HG02623 (cell line): ENCODE data around the gene FITM1.
"Not testable (repeated sequence)": the region's sequence is repeated elsewhere in the genome, so short reads cannot be mapped to it uniquely, and the experiment has no call there.

Source experiments
- ATAC-seq: cut with Tn5 transposase; IDR thresholded peaks from one replicate; pipeline ENCODE4 v1.9.1; 2021; ENCODE audit warnings: moderate library complexity; ENCODE audit not compliant: unreplicated experiment

FITM1 gene

GRCh38 chr14:24096545-24097181 lies 33.8 kb upstream of the FITM1 start:
- no peak for ATAC-seq

- no peak for ATAC-seq
Measured at GRCh38 chr14:24098229-24098926, 32.1 kb upstream of the FITM1 start.

DNA sequence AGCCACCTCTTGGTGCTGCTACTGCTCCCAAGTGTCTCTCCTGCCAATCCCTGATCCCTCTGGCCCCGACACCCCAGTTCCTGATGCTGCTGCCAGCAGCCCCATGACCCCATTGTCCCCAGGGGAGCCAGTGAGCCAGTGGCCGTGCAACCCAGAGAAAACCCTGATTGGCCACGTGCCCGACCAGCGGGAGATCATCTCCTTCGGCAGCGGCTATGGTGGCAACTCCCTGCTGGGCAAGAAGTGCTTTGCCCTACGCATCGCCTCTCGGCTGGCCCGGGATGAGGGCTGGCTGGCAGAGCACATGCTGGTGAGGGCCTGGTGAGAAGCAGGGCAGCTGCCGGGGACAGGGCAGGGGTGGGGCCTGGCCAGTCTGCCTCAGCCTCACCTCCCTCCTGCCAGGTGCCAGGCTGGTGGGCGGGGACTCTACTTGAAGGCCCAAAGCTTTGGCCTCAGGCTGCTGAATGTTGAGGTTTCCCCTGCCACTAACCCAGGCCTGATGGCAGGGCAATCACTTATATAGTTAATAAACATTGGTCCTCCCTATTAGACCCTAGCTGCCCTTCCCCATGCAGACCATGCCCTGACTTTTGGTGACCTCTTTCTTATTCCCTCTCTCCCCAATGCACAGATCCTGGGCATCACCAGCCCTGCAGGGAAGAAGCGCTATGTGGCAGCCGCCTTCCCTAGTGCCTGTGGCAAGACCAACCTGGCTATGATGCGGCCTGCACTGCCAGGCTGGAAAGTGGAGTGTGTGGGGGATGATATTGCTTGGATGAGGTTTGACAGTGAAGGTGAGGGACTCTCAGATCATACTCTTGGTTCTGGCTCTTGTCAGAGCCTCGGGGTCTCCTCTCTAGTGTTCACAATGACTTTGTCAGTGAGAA lies 31.3 kb upstream of the FITM1 start:
- ATAC-seq = no peak

- no peak for ATAC-seq
Measured at GRCh38 chr14:24100197-24100981, 30.1 kb upstream of the FITM1 start.

DNA sequence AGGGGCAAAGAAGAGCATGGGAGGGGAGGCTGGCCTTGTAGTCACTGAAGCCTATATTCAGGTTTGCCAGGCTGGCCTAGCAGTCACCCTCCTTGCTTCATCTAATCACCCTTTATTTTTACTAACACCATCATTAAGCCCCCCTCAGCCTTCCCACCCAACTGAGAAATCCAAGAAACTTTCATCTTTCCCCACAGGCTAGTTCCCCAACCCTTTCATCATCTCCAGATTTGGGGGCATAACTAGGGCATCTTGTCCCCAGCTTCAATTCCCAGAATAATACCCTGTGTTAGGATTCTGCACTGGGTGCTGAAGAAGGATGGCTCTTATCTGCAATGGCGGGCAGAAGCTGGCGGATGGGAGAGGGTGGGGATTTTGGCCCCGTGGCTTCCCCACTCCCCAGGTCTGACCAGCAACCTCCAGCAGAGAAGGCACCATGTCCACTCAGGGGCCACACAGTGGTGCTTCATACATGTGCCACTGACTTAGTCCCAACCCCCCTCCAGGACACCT lies 29.4 kb upstream of the FITM1 start:
- ATAC-seq = no peak

DNA sequence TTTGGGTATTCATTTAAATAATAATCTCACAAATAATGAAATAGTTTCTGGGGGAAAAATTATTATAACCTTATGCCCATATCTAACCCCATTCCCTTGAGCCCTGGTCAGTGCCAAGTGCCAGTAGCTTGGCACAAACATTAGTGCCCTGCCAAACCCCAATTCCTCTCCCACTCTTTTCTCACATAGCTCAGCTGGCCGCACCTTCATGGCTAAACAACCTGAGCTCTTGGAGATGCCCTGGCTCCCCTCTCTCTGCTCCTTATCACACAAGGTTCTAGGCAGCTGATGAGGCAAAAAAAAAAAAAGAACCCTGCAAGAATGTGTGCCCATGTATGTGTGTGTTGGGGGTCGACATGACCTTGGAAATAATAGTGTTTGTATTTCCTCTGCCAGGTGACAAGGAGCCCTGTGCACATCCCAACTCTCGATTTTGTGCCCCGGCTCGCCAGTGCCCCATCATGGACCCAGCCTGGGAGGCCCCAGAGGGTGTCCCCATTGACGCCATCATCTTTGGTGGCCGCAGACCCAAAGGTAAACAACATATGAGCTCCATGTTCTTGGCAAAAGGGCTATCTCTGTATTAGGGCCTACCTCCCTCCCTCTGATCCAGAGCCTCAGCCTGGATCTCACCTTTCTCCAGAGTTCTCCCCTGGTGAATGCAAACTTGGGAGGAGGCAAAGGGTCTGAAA lies 28.0 kb upstream of the FITM1 start:
- no peak for ATAC-seq

GRCh38 chr14:24103451-24103850 lies 27.0 kb upstream of the FITM1 start:
- no peak for ATAC-seq

GRCh38 chr14:24105609-24106239 lies 24.7 kb upstream of the FITM1 start:
- ATAC-seq = not testable (repeated sequence)

DNA sequence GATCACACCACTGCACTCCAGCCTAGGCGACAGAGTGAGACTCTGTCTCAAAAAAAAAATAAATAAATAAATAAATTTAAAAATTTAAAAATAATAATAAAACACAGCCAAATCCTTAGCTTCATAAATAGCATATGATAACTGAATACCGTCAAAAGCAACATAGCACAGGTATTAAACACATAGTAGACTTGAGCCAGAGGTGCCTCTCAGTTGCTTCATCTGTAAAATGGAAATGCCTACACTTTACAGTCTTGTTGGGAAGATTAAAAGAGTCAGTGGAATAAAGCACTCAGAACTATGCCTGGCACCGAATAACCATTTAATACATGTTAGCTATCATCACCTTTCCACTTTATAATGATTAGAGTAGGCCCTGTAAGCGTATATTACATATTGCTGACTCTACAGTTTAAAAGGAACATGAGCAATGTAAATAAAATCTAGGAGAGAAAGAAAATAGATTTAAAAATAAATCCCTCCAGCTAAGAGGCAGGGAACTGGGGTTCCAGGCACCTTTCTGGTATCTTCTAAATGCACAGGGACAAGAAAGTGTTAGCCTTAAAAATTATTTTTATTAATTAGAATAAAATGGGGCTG lies 23.7 kb upstream of the FITM1 start:
- no peak for ATAC-seq

DNA sequence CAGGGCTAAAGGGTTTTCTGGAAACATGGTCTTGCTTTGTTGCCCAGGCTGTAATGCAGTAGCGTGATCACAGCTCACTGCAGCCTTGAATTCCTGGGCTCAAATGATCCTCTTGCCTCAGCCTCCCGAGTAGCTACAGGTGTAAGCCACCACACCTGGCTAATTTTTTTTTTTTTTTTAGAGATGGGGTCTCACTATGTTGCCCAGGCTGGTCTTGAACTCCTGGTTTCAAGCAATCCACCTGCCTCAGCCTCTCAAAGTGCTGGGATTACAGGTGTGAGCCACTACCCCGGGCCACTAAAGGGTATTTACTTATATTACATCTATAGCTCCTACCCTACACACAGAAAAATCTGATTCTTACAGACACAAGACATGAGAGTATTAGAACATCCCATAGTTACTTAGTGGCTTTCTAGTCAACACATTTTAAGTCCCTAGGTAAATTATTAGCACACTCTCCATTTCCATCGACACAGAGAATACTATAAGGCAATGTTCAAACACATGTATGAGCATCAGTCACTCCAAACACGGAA lies 22.1 kb upstream of the FITM1 start:
- ATAC-seq = peak; percentile 29

DNA sequence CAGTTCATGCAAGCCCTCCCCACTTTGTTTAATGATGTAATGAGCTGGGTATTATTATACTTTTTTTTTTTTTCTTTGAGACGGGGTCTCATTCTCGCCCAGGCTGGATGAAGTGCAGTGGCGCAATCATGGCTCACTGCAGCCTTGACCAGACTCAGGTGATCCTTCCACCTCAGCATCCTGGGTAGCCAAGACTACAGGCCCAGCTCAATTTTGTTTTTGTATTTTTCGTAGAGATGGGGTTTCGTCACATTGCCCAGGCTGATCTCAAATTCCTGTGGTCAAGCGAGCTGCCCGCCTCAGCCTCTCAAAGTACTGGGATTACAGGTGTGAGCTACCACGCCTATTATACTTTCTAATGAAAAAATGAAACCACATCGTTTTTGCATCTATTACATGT lies 20.4 kb upstream of the FITM1 start:
- ATAC-seq = no peak

DNA sequence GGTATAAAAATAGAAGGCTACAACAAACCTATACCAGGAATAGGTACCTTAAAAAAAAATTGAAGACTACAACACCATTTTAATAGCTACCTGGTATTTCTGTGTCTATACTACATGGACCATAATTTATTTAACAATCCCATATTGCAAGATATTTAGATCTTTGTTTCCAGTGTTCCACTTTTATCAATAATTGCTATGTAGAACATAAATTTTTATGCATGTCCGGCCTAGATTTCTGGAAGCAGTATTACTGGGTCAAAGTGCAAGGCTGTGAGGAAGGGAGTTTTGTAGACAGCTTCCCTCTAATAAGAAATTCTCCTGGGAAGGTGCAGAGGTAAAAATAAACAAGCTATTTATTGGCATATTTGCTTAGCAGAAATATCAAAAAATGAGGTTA lies 19.9 kb upstream of the FITM1 start:
- no peak for ATAC-seq

DNA sequence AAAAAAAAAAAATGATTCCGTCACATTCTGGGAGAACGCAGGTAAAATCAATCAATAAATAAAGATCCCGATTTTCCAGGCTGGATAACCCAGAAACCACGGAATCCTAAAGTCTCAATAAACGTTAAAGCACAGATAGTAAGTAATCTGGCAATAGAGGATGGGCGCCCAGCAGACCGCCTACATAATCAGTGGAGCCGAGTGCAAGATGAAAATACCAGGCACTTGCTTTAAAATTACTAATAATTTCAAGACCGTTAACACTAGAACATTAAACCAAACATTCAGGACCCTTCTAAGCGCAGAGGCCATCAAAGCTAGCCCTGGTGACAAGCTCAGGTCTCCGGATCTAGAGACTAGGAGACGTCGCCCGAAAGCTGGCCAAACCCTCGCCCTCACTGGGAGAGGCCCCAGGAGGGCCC lies 17.1 kb upstream of the FITM1 start:
- no peak for ATAC-seq

DNA sequence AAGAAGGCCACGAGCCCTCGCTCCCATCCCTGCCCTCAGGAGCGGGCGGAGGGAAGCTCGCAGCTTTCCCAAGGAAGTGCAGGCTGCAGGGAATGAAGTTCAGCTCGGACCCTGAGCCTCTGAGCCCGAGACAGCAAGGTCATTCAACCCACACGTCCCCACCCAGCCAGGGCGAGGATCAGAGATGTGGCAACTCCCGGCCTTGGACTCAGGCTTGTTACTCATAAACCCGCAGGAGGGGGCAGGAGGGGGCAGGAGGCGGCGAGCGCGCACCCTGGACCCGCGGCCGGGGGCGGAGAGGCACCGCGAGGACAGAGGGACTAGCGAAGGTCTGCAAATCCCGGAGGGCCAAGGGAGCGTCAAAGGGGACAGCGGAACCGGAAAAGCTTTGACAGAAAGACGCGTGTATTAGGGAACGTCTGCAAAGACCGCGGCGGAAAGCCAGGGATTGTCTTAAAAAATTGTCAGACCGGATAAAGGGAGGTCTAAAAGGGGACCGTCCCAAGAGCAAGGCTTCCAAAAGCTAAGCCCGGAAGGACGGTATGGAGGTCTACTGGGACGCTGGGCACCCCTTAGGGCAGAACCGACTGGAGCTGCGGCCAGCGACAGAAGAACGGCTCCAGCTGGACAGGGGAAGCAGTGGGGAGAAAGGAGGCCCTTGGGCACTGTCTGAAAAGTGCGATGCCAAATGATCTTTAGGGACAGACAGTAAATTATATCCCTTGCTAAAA lies 16.5 kb upstream of the FITM1 start:
- ATAC-seq = peak; percentile 18

DNA sequence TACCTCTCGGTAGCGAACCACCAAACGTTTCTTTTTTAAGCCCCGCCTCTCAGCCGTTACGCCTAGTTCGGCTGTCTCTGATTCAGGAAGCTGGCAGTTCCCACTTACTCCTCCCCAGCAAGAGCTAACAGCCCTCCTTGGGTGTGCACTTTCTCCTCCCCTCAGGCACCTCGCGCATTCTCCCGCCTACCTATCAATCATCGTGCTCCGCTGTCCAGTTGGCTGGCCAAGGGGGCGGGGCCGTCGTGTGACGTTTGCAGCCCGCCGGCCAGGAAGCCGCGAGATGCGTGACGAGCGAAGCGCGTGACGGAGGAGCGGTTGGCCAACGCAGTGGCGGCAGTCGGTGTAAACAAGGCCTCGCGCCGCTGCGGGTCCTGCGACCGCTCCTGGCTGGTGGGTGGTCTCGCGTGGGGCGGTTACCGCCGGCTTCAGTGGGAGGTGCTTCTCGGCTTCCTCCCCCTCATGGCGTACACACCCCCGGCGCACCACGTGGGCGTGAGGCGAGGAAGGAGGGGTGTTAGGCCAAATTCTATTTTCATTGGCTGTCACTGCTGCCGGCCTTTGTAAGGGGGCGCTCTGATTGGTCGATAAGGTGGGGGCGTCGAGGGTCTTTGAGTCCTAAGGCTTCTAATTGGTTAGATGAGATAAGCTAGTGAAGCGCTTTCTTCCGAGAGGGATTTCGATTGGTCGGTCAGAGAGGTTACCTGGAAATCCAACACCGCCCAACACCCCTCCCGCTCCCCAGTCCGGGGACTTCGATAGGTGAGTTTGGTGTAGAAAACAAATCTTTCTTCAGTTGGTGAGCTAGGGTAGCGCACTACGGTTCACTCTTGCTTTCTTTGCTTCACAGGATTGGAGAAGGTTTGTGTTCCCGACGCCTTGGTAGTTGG lies 15.7 kb upstream of the FITM1 start, which contains the start of the genes DCAF11 and NRL:
TSS of gene DCAF11 (plus strand) at position 246 of the 890 bp plus-strand sequence. CDS start 818 bp downstream, outside the sequence.
TSS of gene NRL (minus strand) at position 418 of the 890 bp plus-strand sequence. CDS start 32,101 bp downstream, outside the sequence.
- ATAC-seq = peak; percentile 79

DNA sequence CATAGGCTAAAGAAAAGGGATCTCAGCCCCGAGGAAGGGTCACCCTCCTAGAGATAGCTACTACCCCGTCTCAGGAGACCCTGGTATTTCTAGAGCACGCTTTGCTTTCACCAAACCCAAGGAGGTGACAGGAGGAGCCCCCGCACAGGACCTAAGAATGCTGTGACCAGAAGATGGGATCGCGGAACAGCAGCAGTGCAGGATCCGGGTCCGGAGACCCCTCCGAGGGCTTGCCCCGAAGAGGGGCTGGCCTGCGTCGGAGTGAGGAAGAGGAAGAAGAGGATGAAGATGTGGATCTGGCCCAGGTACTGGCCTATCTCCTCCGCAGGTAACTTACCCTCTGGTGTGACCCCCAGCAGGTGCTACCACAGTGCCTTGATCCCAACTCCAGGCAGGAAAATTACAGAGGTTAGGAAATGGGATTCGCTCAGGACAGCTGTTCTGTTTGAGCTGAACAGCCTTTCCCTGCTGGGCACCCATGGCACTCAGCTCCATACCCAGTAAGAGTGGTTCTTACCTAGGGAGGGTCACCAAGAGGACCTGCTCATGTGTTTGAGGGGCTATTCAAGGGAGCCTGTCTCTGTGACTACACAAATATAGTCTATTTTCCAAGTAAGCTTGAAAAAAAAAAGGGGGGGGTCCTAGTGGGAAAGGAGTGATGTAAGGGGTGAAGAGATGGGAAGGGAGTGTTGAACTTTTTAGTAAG lies 14.9 kb upstream of the FITM1 start:
- ATAC-seq = no peak
